Measurements from ENCODE around the gene RIMBP2.

Gene RIMBP2

DNA sequence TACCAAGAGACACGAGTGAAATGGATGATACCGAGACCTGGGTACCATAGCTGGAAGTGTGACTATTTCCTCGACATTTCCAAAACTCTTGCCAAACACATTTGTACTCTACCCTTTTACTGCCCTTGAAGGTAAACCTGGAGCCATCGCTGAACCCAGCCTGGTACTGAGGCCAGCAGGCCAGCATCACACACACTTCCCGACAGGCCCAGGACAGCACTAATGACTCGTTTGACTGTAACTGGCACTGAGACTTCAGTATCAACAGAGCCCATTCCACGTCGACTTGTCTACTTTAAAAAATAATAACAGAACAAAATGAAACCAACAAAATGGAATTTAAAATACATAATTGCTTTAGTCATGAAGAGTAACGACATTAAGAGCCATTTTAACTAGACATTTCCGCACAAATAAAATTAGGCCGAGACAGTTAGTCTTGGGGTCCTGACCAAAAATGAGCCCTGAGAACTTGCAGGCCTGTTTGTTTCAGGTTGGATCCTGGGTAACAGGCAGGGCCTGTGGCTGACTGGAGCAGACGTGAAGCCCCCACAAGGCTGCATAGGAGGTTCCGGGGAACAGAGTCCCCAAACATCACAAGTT is 94.3 kb downstream of the RIMBP2 start:
- DNase-seq: no peak

DNA sequence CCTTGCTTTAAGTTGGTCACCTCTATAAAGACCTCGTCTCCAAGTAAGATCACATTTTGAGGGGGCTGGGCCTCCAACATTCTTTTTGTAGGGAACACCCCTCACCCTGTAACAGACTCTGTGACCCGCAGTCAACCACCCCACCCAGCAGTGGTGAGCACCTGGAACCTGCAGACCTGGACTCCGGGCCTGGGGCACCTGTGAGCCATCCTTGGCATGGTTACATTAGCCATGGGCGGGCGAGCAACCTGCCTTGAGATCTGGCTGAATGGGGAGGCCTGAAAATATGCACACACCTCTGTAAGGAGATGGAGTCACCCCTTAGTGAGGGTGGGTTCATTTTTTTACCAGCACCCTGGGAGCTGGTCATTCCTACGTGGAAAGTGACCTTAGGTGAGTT is 95.3 kb downstream of the RIMBP2 start:
- no peak for DNase-seq

DNA sequence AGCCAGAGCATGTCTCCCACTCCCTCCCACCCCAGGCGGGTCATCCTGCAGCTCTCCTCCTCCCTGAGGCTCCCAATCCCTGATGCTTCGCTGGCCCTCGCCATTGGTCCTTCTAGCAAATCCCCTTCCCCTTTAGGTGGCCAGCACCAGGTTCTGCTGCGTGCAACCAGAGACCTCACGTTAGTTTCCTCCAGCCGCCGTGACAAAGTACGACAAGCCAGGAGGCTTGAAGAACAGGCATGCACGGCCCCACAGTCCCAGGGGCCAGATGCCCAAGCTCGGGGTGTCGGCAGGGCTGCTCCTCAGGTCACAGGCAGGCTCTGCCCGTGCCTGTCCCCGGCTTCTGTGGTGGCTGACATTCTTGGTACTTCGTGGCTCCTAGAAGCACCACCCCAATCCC is 95.8 kb downstream of the RIMBP2 start:
- no peak for DNase-seq

DNA sequence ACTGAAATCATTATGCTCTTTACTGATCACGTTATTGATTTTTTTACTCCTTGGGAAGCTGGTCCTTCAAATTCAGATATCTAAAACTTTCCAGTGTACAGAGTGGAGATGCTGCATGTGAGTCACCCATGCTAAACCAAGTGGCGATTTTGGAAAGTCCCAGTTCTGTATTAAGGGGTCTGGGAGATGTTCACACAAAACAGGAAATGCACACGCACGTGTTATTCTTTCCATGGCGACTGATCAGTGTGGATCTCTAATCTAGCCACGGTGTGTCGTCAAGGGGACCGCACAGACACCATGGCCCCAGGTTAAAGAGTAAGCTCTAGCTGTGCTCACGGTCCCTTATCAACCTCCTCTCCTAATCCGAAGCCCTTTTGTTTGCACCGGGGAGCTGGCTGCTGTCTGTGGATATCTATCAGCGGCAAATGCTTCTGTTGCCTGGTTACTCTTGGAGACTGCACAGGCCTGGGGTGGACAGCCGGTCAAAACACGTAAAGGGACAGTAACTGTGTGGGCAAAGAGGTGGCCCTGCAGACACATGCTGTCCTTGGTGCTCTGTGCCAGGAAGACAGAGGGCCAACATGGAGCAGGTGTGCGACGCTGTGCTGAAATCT is 96.6 kb downstream of the RIMBP2 start:
- DNase-seq: no peak

DNA sequence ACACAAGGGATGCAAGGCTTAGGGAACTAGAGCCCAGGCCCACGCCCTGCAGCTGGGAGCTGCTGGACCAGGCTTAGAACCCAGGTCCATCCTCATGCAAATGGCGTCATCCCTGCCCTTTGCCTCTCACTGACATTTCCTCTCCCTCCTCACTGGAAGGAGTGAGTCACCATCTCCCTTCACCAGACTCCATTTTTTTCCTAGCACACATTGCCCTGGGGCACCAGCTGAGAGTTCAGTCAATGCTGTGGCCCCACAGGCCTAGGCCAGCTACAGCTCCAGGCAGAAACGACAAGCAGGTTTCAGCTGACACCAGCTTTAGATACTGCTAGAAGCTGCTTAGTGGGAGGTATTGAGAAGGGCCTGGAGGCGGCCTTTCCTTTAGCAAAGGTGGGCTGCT is 98.9 kb downstream of the RIMBP2 start:
- DNase-seq: no peak

DNA sequence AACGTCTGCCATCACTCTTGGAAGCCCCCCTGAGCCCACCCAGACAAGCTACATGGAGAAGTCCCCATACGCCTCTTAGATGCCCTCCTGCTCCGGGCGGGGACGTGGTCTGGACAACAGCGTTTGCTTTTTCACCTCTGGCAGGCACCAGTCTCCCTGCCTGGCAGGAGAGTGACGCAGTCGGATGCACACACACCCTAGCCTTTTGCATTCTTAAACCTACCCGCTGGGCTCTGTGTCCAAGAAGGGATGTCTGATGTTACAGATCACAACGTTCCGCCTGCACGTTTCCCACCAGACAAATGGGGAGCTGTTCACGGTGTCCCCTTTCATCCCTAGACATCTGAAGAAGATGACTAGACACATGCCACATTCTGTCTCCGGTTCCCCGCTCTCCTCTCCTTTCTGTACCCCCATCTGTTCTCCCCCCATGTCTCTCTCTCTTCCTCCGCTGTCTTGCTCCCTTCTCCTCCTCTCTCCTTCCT is 100.2 kb downstream of the RIMBP2 start:
- no peak for DNase-seq

DNA sequence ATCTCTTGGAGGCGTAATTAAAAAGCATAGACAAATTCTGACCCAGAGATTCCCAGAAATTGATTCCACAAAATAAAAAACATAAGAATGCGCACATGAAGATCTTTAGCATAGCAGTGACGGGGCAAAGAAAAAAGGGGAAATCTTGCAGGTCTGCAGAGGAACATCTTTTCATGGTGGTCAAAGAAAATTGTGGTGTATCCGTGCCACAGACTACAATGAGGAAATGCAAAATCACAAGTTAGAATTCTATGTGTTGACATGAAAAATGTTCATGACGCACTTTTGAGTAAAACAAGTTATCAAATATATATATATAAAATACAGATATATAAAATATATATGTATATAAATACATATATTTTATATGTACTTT is 101.6 kb downstream of the RIMBP2 start:
- DNase-seq: no peak

DNA sequence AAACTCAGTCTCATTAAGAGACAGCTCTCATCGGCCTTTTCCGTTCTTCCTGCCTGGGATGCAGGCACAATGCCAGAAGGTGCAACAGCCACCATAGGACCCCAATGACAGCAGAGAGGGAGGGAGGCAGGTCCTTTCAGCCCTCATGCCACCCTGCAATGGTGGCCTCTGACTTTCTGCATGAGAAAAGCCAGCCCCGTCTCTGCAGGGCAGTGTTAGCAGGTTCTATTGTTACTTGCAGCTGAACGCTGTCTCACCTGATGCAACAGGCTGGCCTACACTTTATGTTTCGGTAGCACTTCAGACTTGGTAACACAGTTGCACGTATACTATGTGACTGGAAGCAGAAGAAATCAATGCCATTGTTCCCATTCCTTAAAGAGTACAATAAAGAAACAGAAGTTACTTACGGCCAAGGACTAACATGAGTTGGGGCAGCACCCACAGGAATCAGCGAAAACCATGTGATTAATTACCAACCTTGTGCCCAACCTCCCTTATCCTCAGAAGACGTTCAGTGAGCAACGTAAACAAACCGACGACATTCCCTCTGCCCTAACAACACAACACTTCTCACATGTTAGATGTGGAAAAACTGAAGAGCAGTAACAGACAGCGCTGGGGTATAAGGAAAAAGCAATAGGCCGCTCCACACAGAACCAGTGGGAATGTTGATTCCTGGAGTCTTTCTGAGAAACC is 102.1 kb downstream of the RIMBP2 start:
- no peak for DNase-seq

DNA sequence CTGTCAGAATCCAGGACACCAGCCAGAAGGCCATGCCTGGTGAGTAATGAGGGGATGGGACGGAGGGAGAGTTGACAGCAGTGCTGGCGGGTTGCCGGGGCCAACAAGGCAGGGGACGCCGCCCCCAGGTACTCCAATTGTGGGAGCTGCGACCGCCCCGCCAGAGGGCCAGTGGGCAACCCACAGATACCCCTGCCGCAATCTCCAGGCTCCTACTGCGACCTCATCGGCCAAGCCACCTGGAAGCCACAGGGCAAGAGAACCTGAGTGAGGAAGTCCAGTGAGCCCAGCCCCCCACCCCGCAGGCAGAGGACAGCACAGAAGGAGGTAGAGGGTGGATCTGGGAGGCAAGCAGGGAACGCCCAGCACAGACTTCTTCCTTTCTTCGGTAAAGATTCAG is 103.0 kb downstream of the RIMBP2 start:
- DNase-seq: no peak

DNA sequence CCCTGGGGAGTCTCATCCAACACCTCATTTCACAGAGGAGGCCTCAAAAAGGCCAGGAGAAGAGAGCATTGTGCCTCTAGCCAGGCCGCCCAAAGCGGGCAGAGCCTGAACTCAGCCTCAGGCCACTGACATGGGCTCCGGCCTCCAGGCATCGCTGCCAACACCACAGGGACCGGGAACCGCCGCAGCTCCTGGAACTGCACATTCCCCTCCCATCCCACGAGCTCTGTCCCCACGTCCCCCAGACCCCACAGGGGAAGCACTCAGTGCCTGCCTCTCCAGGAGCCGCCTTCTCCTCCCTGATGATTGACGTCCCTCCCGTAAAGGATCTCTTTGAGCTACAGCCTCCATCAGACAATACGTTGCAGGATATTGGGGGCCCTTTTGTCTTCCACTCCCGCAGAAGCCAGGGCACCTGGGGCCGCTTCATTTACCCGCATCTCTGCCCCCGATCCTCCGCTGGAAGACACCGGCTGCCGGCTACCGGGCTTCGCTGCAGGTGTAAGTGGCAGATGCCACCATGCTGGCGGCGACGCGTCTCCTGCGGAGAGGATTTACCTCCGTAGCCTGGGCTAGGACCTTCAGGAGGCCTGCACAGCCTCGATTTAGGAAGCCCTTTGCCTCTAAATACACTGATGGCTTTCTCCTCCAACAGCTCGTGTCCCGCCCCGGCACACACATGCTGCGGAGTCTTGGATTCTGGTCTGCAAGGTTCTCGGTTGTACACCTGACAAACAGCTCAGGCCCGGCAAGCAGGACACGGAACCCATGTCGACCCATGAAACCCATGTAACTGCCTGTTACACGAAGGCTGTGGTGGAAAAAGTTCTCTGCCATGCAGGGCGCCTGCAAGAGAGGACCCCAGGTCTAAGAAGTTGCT is 104.8 kb downstream of the RIMBP2 start:
- DNase-seq: no peak

DNA sequence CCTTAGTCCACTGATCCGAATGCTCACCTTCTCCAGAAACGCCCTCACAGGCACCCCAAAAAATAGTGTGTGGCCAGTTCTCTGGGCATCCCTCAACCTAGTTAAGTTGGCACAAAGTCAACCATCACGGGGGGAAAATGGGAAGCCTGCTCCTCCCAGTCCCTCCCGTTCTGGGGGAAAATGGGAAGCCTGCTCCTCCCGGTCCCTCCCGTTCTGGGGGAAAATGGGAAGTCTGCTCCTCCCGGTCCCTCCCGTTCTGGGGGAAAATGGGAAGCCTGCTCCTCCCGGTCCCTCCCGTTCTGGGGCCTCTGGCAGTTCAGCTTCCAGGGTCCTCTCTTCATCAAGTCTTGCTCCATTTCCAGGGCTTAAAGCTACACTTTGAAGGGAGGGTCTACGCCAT is 106.1 kb downstream of the RIMBP2 start:
- DNase-seq: no peak

DNA sequence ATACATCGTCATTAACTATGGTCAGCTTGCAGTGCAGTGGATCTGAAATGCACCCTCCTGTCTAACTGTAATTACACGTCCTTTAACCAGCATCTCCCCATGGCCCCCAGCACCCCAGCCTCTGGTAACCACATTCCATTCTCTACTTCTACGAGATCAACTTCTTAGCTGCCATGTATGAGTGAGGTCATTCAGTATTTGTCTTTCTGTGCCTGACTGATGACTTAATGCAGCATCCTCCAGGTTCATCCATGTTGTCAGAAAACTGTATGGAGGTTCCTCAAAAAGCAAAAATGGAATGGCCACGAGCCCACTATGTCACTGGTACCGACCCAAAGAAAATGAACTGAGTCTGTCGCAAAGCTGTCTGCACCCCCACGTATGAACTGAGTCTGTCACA is 107.3 kb downstream of the RIMBP2 start:
- DNase-seq: no peak

DNA sequence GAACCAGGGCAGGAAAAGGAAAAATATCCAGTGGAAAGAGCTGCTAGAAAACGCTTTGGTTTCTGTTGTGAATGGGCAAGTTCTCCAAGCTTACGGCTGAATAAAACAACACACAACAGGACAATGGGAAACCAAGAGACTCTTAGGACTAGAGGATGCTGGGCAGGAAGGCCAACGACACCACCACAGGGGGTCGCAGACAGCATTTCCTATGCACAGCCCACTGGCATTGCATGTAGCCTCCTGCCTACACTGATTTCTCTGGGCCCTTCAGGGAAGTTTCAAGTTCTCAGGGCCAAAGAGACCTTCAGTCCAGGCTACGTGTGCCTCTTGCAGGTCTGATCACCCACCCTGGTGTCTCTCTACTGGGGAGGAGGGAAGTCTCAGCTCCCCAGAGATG is 108.0 kb downstream of the RIMBP2 start:
- DNase-seq: no peak

DNA sequence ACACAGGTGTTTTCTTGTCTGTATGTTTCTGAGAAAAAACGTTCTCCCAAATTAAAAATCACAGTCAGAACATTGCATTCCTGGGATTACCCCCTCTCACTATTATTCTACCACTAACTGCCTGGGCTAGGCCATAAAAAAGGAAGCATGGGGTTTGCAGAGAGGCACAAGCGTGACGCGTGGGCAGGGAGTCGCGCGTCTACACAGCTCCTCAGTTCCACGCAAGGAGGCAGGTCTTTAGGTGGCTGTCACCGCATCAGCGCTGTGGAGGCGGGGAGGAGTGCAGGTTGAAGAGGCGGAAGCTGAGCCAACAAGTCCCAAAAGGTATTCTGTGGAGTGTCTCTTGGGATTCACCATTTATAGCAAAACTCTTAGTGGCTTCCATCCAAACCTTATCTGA is 109.9 kb downstream of the RIMBP2 start:
- no peak for DNase-seq

DNA sequence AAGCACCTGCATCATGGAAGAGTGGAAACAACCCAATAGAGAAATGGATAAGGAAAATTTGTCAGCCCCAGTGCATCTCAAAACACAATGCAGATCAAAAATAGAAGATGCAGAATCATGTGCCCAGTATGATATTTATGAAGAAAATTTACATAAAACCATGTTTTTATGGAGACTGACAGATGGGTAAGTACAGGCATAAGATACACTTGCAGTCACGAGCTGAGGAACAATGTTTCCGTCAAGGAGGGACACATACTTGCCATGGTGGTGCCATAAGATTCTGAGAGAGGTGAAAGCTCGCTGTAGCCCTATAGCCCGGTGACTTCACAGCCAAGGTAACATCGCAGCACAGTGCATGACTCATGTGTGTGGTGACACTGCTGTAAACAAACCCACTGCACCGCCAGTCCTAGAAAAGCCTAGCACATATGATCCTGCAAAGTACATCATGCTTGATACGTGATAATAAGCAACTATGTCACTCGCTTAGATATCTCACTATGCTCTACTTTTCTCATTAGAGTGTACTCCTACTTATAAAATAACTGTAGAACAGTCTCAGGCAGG is 112.6 kb downstream of the RIMBP2 start:
- no peak for DNase-seq

DNA sequence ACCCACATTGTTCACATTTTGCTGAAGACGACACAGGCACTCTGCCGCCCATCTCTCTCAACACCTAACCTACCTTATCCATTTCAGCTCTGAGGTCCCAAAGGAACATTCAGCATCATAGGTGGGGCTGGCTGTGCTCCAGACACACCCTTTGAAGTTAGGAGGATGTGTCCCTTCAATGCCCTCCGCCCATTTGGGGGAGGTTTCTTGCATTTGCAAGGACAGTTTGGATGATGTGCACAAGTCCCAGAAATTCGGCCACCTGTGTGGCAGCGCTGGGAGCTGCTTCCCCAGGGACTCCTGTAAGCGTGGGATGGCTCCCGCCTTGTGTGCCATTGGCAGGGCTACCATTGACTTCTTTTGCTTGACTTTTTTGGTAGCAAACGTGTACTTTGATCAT is 113.8 kb downstream of the RIMBP2 start:
- DNase-seq: no peak

DNA sequence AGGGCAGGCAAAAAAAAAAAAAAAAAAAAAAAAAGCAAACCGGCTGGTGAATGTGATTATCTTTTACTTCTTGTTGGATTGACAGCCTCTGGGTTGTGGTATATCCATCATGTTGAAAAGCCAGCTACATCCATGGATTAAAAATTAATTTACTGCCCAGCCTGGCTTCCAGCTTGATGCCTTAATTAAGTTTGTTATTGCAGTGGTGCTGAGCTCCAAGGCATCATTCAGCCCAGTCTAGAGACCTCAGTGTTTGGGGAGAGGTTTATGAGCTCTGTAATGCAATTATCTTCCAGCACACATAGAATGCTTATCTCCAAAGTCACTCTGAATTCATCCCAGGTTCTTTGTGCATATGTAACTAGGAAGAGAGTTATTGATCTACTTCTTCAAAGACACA is 114.8 kb downstream of the RIMBP2 start:
- DNase-seq: no peak

DNA sequence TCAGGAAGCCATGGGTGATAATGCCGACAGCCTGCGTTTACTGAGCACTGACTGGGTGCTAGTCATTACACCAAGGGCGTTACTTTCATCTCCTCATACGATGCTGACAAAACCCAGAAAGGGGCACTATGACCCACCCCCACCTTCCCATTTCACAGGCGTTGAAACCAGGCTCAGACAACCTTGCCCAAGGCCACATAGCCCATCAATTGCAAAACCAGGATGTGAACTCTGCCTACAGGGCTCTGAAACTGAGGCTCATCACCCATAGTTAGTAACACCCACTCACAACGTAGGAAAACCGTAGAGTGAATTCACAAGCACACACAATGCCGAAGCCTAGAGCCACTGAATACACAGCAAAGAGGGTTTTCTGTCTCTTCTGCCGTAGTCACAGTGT is 119.9 kb downstream of the RIMBP2 start:
- DNase-seq: no peak

DNA sequence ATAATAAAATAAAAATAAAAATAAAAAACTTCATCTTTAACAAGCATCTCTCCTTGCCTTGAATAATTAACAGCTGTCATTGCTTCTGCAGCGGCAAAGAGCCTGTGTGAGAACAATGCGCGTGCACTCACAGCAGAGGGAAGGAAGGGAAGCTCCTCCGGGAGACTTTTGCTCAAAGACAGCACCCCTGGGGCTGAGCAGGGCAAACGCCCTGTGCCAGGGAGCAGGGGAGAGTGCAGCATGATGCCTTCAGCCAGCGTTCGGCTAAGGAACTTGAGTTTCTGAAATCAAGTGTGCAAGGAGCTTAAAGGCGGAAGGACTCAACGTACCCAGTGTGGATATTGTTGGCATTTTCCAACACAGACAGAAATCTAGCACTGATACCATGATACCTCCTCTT is 120.5 kb downstream of the RIMBP2 start:
- DNase-seq: no peak

DNA sequence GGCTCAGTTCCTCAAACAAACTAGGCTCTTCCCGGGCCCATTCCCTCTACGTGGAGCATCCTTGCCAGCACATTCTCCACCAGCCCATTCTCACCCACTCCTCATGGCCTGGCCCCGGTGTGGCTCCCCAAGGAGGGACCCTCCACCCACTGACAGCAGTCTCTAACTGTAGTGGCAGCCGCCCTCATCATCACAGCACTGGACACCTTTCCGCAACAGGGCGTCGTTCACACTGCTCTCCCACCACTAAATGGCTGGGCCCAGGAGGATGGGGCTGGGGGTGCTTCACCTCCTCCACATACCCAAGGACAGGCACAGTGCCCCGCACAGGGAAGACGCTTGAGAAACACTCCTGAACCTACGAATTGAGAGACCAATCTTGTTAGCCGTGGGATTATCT is 123.0 kb downstream of the RIMBP2 start:
- no peak for DNase-seq

DNA sequence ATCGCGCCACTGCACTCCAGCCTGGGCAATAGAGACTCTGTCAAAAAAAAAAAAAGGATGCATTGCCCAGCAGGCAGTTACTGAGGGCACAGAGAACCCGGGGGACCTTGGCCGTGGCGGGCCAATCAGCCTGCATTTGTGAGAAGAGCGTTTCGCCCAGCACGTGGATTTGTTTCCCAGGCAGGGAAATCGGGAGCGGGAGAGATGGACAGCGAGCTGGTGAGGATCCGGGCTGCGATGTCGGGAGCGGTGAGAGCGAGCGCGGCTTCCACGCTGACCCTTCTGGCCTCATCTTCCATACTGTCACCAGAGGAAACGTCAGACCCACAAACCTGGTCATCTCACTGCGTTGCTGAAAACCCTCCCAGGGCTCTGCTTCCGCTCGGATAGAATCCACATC is 123.5 kb downstream of the RIMBP2 start:
- DNase-seq: no peak

DNA sequence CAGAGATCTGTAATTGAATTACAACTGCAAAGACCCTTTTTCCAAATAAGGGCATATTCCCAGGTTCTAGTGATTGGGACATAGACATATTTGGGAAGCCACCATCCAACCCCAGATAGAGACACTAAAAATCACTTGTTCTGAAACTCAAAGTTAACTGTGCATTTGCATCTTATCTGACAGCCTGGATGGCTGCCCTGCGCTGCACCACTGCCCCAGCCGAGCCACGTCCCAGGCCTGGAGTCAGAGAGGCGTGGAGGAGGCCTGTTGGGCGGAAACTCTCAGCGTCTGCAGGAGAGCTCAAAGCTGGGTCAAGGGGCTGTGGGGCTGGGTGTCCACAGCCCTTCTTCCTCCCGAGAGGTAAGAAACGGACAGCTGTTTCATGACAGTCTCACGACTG is 124.4 kb downstream of the RIMBP2 start:
- no peak for DNase-seq

DNA sequence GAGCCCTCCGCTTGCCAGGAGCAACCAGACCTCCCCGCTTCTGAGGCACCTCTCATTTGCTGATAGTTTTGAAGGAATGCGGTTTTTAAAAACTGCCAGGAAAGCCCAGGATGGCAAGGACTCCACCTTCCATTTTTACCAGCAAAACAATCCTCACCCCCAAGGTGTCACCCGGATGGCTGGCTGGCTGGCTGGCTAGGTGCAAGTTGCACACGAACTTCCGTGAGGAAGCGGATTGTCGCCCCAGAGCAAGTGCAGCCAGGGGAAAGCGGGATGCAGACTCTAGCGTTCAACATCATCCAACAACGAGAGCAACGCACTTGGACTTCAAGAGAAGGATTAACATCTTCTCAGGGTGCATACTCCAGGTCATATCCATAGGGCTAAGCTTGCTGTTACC is 125.4 kb downstream of the RIMBP2 start:
- no peak for DNase-seq

Data from left hindlimb (tissue), 1 donor.